Measurements from ENCODE around the gene HELQ.

- TF ChIP-seq CTCF (conservative IDR thresholded peaks at IDR 0.05 in 1 of 2, IDR thresholded peaks at IDR 0.05 in 1 of 2; ENCODE audit: extremely low read depth in 1 of 2, insufficient read depth in 1 of 2, low read depth in 1 of 2, low read length in 2 of 2), result no peak
- no peak for TF ChIP-seq EZH2 (IDR thresholded peaks at IDR 0.05; ENCODE audit: borderline replicate concordance, low read length)
These were observed 937 bp downstream of the HELQ start for GRCh38 chr4:83454686-83455085.

Data from mammary epithelial cell (primary cell).